K562 (cell line): Measurements from ENCODE around the gene LENEP. TPM values are rescaled to one million over a fixed set of nuclear protein-coding genes. Genes with fewer than 3 reads are reported as not detected.
A peak's percentile ranks its signal among the peaks of the same experiment; 100 is the strongest.

Experiments used
- CTCF ChIP-seq, 3 experiments: IDR thresholded peaks in 2 of 3; conservative IDR thresholded peaks in 1 of 3; 2 replicates each; pipeline ENCODE4 v1.5.1; 2011 to 2012; ENCODE audit warnings: low read length in 3 of 3, mild to moderate bottlenecking in 3 of 3, control low read depth in 2 of 3, improper control_type of control experiment in 1 of 3, inconsistent platforms in 1 of 3, low read depth in 1 of 3, mixed read lengths in 1 of 3, moderate library complexity in 1 of 3; ENCODE audit not compliant: insufficient read depth in 2 of 3
- DPF2 ChIP-seq: fragments of 450-650 bp; IDR thresholded peaks from 2 replicates; pipeline ENCODE4 v1.6.1; 2016
- EGR1 ChIP-seq: fragments of 450-650 bp; conservative IDR thresholded peaks from 2 replicates; pipeline ENCODE4 v1.6.1; 2017; ENCODE audit warnings: mild to moderate bottlenecking
- MAFG ChIP-seq: fragments of 450-650 bp; conservative IDR thresholded peaks from 2 replicates; pipeline ENCODE4 v1.6.1; 2016; ENCODE audit warnings: missing genetic modification characterization, missing compliant biosample characterization
- MAFK ChIP-seq: IDR thresholded peaks from 2 replicates; pipeline ENCODE4 v1.6.1; 2011; ENCODE audit warnings: low read length, improper control_type of control experiment
- MXD1 ChIP-seq: fragments of 250-450 bp; sonication (Bioruptor Pico); IDR thresholded peaks from 2 replicates; pipeline ENCODE4 v1.8.0; 2021; ENCODE audit warnings: borderline replicate concordance, mild to moderate bottlenecking, moderate library complexity; ENCODE audit not compliant: poor library complexity, severe bottlenecking
- PCBP1 ChIP-seq: fragments of 200-400 bp; formaldehyde crosslinking; IDR thresholded peaks from 2 replicates; pipeline ENCODE4 v1.6.1; 2018; ENCODE audit warnings: mild to moderate bottlenecking, low read depth, low read length; ENCODE audit not compliant: poor library complexity, severe bottlenecking
- RBBP5 ChIP-seq: fragments of 200-600 bp; sonication (generic); IDR thresholded peaks from 2 replicates; pipeline ENCODE4 v1.6.1; 2012; ENCODE audit warnings: borderline replicate concordance, mild to moderate bottlenecking, low read length, control low read depth, inconsistent platforms; ENCODE audit not compliant: insufficient read depth, poor library complexity, severe bottlenecking
- SREBF1 ChIP-seq: fragments of 150-350 bp; IDR thresholded peaks from 2 replicates; pipeline ENCODE4 v1.6.1; 2014; ENCODE audit warnings: antibody characterized with exemption, low read depth, low read length, borderline replicate concordance
- ZKSCAN1 ChIP-seq: fragments of 150-350 bp; IDR thresholded peaks from 2 replicates; pipeline ENCODE4 v1.6.1; 2016; ENCODE audit warnings: low read depth, low read length
- ZNF316 ChIP-seq: fragments of 450-650 bp; IDR thresholded peaks from 2 replicates; pipeline ENCODE4 v1.6.1; 2016
- polyA plus RNA-seq, 8 experiments: library from polyadenylated mRNA; depleted of rRNA in 4 of 8; stranded (reverse) in 5 of 8; unstranded in 3 of 8; fragments of >200 nt; fragmentation: Nextera tagmentation in 2 of 8; fragmentation: Illumina TruSeq in 1 of 8; extraction: Ambion mirVana in 2 of 8; extraction: Trizol in 1 of 8; gene quantifications; 2 replicates each; pipeline versions ENCODE4 v1.2.1 to v1.2.3, GENCODE V29; 2011 to 2014; ENCODE audit warnings: inconsistent platforms in 1 of 8, missing spikeins in 1 of 8
- total RNA-seq, 7 experiments: library from RNA; depleted of rRNA in 6 of 7; stranded (reverse); fragments of >200 nt in 6 of 7; fragmentation: Illumina TruSeq in 2 of 7; extraction: Trizol in 2 of 7; gene quantifications; 2 replicates each; pipeline versions ENCODE4 v1.2.1 to v1.2.3, GENCODE V29; 2011 to 2021; ENCODE audit warnings: low replicate concordance in 1 of 7
- TF ChIP-seq, protein P1 (sequence below), 2 experiments: IDR thresholded peaks; 2 replicates each; pipeline ENCODE4 v1.6.1; 2012; ENCODE audit warnings: improper control_type of control experiment in 2 of 2, low read depth in 2 of 2, low read length in 2 of 2, borderline replicate concordance in 1 of 2
- TF ChIP-seq, protein P2 (sequence below): sonication (generic); IDR thresholded peaks from 2 replicates; pipeline ENCODE4 v1.6.1; 2016

The LENEP gene
- total and polyA plus RNA-seq, 9 of the 15 experiments (the other 6 are each of a cell fraction or from before 2014, with no cell fraction given) = 0.23 to 0.87 (median 0.67) TPM; not detected in 5

DNA sequence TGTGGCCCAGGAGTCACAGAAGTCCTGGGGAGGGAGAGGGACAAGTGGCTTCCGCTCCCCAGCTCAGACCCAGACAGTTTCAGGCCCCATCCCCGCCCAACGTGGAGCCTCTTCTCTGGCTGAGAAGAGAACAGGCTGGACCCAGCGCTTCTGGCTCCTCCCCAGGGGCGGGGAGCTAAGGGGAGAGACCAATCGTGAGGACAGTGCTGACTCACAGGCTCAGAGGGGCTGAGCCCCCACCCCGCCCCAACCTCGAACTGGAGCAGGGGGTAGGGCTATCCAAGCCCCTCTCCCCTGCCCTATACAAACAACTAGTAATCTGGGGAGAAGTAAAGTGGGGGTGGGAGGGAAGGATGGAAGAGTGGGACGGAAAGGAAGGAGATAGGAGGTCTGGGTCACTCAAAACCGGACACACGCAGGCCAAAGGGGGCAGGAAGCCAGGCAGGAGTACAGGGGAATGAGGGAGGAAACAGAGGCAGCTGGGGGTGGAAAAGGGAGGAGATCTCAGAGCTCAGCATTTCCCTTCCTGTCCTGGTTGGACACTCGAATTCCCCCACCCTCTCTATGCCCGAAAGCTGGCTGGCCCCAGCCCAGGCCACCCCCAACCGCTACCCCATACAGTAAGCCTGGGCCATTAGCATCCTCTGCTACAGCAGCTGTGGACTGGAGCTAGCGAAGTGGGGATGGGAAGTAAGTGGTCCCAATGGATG is 22.6 kb upstream of the LENEP start, which contains the start of gene SHC1 (continued):
- TF ChIP-seq, protein P1, sequence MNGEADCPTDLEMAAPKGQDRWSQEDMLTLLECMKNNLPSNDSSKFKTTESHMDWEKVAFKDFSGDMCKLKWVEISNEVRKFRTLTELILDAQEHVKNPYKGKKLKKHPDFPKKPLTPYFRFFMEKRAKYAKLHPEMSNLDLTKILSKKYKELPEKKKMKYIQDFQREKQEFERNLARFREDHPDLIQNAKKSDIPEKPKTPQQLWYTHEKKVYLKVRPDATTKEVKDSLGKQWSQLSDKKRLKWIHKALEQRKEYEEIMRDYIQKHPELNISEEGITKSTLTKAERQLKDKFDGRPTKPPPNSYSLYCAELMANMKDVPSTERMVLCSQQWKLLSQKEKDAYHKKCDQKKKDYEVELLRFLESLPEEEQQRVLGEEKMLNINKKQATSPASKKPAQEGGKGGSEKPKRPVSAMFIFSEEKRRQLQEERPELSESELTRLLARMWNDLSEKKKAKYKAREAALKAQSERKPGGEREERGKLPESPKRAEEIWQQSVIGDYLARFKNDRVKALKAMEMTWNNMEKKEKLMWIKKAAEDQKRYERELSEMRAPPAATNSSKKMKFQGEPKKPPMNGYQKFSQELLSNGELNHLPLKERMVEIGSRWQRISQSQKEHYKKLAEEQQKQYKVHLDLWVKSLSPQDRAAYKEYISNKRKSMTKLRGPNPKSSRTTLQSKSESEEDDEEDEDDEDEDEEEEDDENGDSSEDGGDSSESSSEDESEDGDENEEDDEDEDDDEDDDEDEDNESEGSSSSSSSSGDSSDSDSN (IDR thresholded peaks at IDR 0.05; ENCODE audit: borderline replicate concordance in 1 of 2, low read depth in 2 of 2, low read length in 2 of 2) = 0 out of 4 replicates have a peak, but pooled peaks have one; percentile 20 to 45
- peak; percentile 84 for TF ChIP-seq DPF2
- no peak for TF ChIP-seq PCBP1
- no peak for TF ChIP-seq SREBF1
- no peak for TF ChIP-seq ZKSCAN1
- no peak for TF ChIP-seq MXD1 (CRISPR knock-in tag)
- TF ChIP-seq, protein P2, sequence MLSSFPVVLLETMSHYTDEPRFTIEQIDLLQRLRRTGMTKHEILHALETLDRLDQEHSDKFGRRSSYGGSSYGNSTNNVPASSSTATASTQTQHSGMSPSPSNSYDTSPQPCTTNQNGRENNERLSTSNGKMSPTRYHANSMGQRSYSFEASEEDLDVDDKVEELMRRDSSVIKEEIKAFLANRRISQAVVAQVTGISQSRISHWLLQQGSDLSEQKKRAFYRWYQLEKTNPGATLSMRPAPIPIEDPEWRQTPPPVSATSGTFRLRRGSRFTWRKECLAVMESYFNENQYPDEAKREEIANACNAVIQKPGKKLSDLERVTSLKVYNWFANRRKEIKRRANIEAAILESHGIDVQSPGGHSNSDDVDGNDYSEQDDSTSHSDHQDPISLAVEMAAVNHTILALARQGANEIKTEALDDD = no peak
- TF ChIP-seq EGR1 = peak; percentile 36; the same call in 1 of the 2 replicates
- TF ChIP-seq RBBP5 = peak; percentile 48
- peak; percentile 62 for TF ChIP-seq MAFK
- peak; percentile 49 for TF ChIP-seq MAFG (tag)
- TF ChIP-seq ZNF316 = peak; percentile 83
- no peak for TF ChIP-seq CTCF (IDR thresholded peaks at IDR 0.05 in 2 of 3, conservative IDR thresholded peaks at IDR 0.05 in 1 of 3; ENCODE audit: insufficient read depth in 2 of 3, low read depth in 1 of 3, low read length in 3 of 3)
- TF ChIP-seq, all 486 proteins: peak for 66
